ENCODE results near the gene AKT1S1. TPM values are rescaled to one million over a fixed set of nuclear protein-coding genes. Genes with fewer than 3 reads are reported as not detected.

Gene AKT1S1
- total RNA-seq, 1 experiment from 2014 or later, result 21.7 TPM

GRCh38 chr19:49912965-49913685 lies 36.0 kb upstream of the AKT1S1 start:
- Histone ChIP-seq H3K27ac (no peak overlapping the region), H3K27me3 (no peaks in the 10 kb centered on the region), H3K36me3 (peaks cover 84% of the 10 kb centered on the region), H3K9me3 (replicated peaks) (no peaks in the 10 kb centered on the region), H3K4me1 (no peaks in the 10 kb centered on the region), H3K4me3 (no peak overlapping the region)
- DNase-seq, result no peak

- Histone ChIP-seq H3K27me3 (no peaks in the 10 kb centered on the region), H3K27ac (no peak overlapping the region), H3K9me3 (replicated peaks) (no peaks in the 10 kb centered on the region), H3K36me3 (peaks cover 80% of the 10 kb centered on the region), H3K4me3 (no peak overlapping the region), H3K4me1 (no peaks in the 10 kb centered on the region)
- no peak for DNase-seq
Observed at GRCh38 chr19:49911381-49912145, 34.4 kb upstream of the AKT1S1 start.

DNA sequence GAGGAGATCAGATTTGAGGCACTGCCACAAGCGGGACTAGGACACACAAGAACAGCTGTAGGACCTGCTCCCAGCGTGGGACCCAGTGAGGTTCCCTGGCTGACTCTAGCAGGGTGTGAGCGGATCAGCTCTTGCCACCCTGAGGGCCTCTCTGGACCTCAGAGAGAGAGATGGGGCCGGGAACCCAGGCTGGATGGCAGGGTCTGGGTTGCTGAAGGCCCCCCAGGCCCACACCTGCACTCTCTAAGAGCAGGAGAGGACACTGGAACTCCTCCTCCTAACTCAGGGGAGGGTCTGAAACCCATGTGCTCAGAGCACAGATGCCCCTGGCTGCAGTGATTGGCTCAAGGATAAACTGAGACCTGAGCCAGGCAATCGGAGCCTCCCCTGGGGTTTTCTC lies 33.0 kb upstream of the AKT1S1 start:
- Histone ChIP-seq H3K4me3 (no peak overlapping the region), H3K27me3 (no peaks in the 10 kb centered on the region), H3K36me3 (peaks cover 68% of the 10 kb centered on the region), H3K9me3 (replicated peaks) (no peaks in the 10 kb centered on the region), H3K27ac (no peak overlapping the region), H3K4me1 (no peaks in the 10 kb centered on the region)
- DNase-seq, result no peak

DNA sequence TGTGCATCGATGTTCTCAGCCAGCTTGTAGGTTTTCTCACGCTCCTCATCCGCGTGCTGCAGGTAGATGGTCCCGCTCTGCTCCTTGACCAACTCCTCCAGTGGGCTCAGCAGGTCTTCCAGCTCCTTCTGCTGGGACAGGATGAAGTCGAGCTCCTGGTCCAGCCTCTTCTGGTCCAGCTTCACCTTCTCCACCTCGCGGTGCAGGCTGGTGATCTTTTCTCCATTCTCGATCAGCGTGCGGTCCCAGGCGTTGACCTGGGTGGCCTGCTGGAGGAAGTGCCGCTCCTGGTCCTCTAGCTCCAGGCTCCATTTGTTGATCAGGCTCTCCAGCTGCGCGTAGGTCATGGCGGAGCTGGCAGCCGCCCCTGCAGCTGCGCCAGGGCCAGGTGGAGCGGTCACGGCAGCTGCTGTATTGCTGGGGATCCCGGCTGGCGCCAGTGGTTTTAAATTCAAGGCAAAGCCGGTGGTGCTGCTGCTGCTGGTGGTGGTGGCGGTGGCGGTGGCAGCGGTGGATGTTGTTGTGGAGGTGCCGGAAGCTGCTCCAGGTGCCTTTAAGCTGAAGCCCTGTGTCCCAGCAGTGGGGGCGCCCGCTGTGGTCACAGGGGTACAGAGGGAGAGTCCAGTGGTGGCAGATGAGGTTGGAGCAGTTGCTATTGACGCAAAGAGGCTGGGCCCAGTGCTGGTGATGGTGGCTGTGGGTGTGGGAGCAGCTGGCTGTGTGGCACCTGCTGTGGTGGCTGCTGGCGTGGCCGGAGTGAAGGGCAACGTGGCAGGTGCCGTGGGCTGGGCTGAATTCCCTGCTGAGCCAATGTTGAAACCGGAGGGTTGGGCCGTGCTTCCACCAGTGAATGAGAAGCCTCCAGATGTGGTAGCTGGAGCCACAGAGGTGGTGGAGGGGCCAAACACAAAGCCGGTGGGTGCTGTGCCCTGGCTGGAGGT lies 31.6 kb upstream of the AKT1S1 start:
- H3K4me3 ChIP-seq, result no peak overlapping the region
- peaks cover 55% of the 10 kb centered on the region for H3K36me3 ChIP-seq

DNA sequence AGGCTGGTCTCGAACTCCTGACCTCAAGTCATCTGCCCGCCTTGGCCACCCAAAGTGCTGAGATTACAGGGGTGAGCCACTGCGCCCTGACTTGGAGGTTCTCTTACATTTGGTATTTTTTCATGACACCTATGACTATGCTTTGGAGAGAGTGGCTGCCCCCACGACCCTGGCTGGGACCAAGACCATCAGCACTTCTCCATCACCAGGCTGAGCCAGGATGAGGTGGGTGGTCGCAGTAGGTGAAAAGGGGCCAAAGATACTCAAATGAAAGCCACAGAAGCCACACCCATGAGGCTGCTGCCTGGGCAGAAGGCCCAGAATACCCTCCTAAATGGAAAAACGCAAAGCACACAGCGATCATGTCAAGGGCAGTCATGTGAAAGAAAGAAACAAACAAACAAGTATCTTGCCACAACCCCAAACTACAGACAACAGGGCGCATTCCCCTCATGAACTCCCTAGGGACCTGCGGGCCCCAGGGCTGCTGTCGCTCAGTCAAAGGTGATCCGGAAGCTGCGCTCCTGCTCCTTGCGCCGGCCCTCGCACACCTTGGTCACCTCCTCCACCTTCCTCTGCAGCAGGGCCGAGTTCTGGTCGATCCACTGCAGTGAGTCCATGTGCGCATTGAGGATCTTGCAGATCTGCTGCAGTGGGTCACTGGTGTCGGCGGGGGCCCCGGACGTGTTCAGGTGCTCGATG lies 30.7 kb upstream of the AKT1S1 start:
- H3K4me3 ChIP-seq, result no peak overlapping the region
- no peaks in the 10 kb centered on the region for H3K27me3 ChIP-seq
- peaks cover 48% of the 10 kb centered on the region for H3K36me3 ChIP-seq
- DNase-seq, result no peak
- H3K9me3 ChIP-seq (replicated peaks), result no peaks in the 10 kb centered on the region
- no peak overlapping the region for H3K27ac ChIP-seq
- no peaks in the 10 kb centered on the region for H3K4me1 ChIP-seq

More for the DNA sequence above, 31.6 kb upstream of the AKT1S1 start:
- no peak for DNase-seq
- Histone ChIP-seq H3K9me3 (replicated peaks) (no peaks in the 10 kb centered on the region), H3K4me1 (no peaks in the 10 kb centered on the region), H3K27me3 (no peaks in the 10 kb centered on the region), H3K27ac (no peak overlapping the region)

DNA sequence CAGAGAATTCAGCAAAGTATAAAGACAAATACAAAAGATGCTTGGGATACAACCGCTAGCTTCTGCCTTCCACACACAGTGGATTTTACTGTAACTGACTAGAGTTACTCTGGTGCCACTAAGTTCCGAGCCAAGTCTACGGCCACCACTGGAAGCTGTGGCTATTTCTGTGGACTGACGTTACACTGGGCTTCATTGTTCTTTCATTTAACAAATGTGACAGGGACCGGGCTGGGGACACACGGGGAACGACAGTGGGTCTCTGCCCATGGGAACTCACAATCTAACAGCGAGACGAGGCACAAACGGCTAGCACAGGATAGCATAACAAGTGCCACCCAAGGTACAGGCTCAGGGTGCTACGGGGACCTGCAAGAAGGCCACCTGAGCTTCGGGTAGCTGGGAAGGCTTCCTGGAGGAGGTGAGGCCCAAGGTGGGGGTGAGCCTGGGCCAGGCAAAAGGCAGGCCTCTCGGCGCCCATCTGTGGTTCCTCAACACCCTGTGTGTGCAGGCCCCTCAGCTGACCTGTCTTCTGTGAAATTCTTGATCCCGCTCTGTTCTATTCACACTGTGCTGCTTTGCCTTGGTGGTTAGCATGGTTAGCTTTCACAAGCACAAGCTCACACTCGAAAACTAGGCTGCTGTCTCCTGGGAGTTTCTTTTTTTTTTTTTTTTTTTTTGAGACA lies 29.9 kb upstream of the AKT1S1 start:
- H3K9me3 ChIP-seq (replicated peaks), result no peaks in the 10 kb centered on the region
- H3K4me1 ChIP-seq, result no peaks in the 10 kb centered on the region
- no peak overlapping the region for H3K4me3 ChIP-seq
- no peak for DNase-seq
- H3K27ac ChIP-seq, result no peak overlapping the region
- H3K27me3 ChIP-seq, result no peaks in the 10 kb centered on the region
- peaks cover 42% of the 10 kb centered on the region for H3K36me3 ChIP-seq

GRCh38 chr19:49904136-49904535 lies 27.0 kb upstream of the AKT1S1 start:
- Histone ChIP-seq H3K4me3 (no peak overlapping the region), H3K27ac (no peak overlapping the region), H3K4me1 (no peaks in the 10 kb centered on the region), H3K36me3 (peaks cover 20% of the 10 kb centered on the region), H3K9me3 (replicated peaks) (no peaks in the 10 kb centered on the region), H3K27me3 (no peaks in the 10 kb centered on the region)
- DNase-seq, result no peak

DNA sequence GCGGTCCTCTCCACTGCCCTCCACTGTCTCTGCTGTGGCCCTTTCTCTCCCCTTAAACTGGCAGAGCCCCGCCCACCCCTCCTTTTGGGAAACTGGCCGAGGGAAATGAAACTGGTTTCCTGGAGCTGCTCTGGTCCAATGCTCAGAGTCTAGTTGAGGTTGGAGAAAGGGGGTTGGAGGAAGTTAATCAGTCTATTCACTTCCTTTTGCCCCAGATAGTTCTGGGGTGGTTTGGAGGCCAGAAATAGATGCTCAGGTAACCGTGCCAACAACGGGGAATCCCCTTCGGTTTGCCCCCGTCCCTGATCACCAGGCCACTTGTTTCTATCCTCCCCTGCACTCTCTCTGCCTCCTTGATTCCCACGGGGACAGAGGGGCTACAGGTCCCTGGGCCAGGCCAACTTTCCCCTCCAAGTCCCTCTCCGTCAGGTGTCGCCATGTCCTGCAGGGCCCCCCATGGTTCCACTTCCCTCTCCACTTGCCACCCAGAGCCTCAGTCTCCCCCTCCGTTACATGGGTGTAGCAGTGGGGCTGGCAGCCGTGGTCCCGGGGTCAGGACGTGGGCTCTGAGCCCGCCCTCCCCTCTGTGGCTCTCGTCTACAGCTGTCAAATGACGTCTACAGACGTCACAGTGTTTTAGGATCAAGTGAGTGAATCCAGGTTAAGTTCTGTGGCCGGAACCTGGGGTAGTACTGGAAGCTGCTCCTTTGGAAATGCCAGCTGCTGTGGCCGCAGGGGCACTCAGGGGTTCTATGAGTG lies 19.9 kb upstream of the AKT1S1 start, which contains the start of gene IL4I1:
TSS of gene IL4I1 (minus strand) at position 25 of the 759 bp plus-strand sequence. CDS start 727 bp downstream, outside the sequence.
- Histone ChIP-seq H3K36me3 (no peaks in the 10 kb centered on the region), H3K27ac (no peak within 1 kb of the TSS), H3K9me3 (replicated peaks) (no peaks in the 10 kb centered on the region), H3K27me3 (peaks cover 3% of the 10 kb centered on the region; the same call in 1 of the 2 replicates), H3K4me1 (no peaks in the 10 kb centered on the region), H3K4me3 (no peak within 1 kb of the TSS)
- DNase-seq, result peak in 1 of 2 experiments; percentile 54

DNA sequence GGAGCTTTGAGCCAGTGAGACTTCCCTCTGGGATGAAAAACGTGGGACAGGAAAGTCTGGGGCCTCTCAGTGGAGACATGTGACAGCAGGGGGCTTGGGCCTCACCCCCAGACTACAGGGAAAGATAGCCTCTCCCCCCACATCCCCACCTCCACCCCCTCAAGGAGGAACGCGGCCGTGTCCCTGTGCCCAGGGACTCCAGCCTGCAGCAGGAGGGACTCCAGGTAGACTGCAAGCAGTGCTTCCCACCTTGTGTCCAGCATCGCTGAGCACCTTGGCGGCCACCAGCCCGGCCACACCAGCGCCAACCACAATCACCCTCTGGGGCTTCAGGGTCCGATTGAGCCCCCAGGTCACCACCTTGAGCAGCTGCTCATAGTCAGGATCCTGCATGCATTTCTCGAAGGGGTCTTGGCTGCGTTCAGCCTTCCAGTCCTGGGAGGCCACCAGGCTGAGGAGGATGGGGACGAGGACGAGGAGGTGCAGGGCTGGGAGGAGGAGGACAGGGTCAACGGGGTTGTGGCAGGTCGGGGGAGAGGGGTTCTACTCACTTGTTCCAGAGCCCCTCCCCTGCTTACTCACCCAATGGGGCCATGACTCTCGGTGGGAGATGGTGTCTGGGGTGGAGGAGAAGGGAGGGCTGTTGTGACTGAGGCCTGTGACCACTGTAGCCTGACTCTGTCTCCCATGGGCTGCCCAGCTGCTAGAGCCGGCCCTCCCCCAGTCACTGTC lies 18.6 kb upstream of the AKT1S1 start:
- Histone ChIP-seq H3K27ac (no peak overlapping the region), H3K27me3 (peaks cover 3% of the 10 kb centered on the region; the same call in 1 of the 2 replicates), H3K4me1 (no peaks in the 10 kb centered on the region), H3K4me3 (no peak overlapping the region), H3K9me3 (replicated peaks) (no peaks in the 10 kb centered on the region), H3K36me3 (no peaks in the 10 kb centered on the region)
- DNase-seq, result no peak

DNA sequence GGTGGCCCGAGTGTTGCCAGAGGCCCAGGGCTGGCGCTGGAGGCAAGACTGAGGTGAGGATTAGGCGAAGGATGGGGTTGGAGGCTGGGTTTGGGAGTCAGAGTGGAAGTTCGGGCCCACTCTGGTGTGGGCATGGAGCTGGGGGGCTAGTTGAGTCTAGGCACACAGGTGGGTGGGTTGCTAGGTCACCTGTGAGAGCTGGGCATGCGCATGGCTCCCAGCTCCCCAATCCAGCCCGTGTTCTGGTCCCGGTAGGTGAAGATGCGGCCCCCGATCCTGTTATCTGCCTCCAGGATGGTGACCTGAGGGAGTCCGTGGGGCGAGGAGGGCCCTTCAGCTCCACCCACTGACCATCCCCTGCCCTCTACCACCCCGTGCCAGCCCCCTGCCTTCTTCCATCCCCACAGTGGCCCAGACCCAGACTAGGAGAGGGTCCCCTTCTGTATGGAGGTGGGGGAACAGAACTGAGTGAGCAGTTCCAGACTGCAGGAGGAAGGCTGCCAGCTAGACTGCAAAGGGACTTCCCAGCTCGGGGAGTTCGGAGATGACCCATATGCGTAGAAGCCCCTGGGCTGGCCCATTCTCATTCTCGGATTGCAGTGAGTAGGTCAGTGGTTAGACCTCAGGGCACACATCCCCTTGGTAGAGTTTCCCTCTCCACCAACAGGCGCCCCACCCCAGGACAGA lies 17.9 kb upstream of the AKT1S1 start:
- no peaks in the 10 kb centered on the region for H3K4me1 ChIP-seq
- no peaks in the 10 kb centered on the region for H3K9me3 ChIP-seq (replicated peaks)
- H3K27ac ChIP-seq, result no peak overlapping the region
- H3K4me3 ChIP-seq, result no peak overlapping the region
- no peak for DNase-seq
- H3K36me3 ChIP-seq, result no peaks in the 10 kb centered on the region
- peaks cover 3% of the 10 kb centered on the region; the same call in 1 of the 2 replicates for H3K27me3 ChIP-seq

- Histone ChIP-seq H3K9me3 (replicated peaks) (no peaks in the 10 kb centered on the region), H3K27ac (no peak overlapping the region), H3K4me1 (no peaks in the 10 kb centered on the region), H3K36me3 (no peaks in the 10 kb centered on the region), H3K27me3 (peaks cover 3% of the 10 kb centered on the region; the same call in 1 of the 2 replicates), H3K4me3 (no peak overlapping the region)
- DNase-seq, result no peak
Observed at GRCh38 chr19:49894011-49894664, 17.0 kb upstream of the AKT1S1 start.

GRCh38 chr19:49892716-49893115 lies 15.6 kb upstream of the AKT1S1 start:
- H3K36me3 ChIP-seq, result no peaks in the 10 kb centered on the region
- DNase-seq, result no peak
- peaks cover 3% of the 10 kb centered on the region; the same call in 1 of the 2 replicates for H3K27me3 ChIP-seq
- no peak overlapping the region for H3K4me3 ChIP-seq
- no peak overlapping the region for H3K27ac ChIP-seq
- H3K9me3 ChIP-seq (replicated peaks), result no peaks in the 10 kb centered on the region
- H3K4me1 ChIP-seq, result no peaks in the 10 kb centered on the region

Measured in SJCRH30 (cell line).